Measurements from ENCODE around the gene ENPP7.

Gene ENPP7

GRCh38 chr17:79776376-79777119, 45.8 kb downstream of the ENPP7 start:
- in situ Hi-C loops (cut with MboI; ENCODE audit: low sequenced_read_pairs): no loop called here

- in situ Hi-C loops (cut with MboI; ENCODE audit: low sequenced_read_pairs): no loop called here
These were observed 46.6 kb downstream of the ENPP7 start for GRCh38 chr17:79777120-79777893.

DNA sequence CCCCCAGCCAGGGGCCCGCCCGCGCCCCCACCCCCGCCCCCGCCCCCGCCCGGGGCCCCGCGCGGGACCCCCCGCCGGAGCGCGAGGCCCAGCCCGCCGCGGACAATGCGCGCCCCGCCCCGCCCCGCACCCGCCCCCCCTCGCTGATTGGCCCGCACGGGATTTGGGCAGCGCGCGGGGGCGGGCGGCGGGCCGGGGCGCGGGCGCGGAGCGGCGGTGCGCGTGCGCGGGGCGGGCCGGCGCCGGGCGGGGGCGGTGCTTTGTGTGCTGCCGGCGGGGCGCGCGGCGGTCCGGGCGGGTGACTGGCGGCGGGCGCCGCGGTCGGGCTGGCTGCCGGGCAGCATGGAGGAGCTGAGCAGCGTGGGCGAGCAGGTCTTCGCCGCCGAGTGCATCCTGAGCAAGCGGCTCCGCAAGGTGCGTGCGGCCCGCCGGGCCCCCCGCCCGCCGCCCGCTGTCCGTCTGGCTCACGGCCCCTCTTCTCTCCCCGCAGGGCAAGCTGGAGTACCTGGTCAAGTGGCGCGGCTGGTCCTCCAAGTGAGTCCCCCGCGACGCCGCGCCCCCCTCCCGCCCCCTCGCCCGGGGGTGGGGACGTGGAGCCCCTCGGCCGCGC, 47.3 kb downstream of the ENPP7 start, which contains the start of gene CBX2:
TSS of gene CBX2 (plus strand) at position 255 of the 610 bp plus-strand sequence. CDS start at position 343, 88 bp downstream.
- in situ Hi-C loops (cut with MboI; ENCODE audit: low sequenced_read_pairs): no loop called here

- in situ Hi-C loops (cut with MboI; ENCODE audit: low sequenced_read_pairs): no loop called here
These were observed 47.9 kb downstream of the ENPP7 start for GRCh38 chr17:79778504-79779083.

- in situ Hi-C loops (cut with MboI; ENCODE audit: low sequenced_read_pairs): no loop called here
These were observed 48.4 kb downstream of the ENPP7 start for GRCh38 chr17:79779084-79779529.

GRCh38 chr17:79779661-79780365, 49.1 kb downstream of the ENPP7 start:
- in situ Hi-C loops (cut with MboI; ENCODE audit: low sequenced_read_pairs): no loop called here

GRCh38 chr17:79781012-79781650, 50.4 kb downstream of the ENPP7 start:
- in situ Hi-C loops (cut with MboI; ENCODE audit: low sequenced_read_pairs): no loop called here

DNA sequence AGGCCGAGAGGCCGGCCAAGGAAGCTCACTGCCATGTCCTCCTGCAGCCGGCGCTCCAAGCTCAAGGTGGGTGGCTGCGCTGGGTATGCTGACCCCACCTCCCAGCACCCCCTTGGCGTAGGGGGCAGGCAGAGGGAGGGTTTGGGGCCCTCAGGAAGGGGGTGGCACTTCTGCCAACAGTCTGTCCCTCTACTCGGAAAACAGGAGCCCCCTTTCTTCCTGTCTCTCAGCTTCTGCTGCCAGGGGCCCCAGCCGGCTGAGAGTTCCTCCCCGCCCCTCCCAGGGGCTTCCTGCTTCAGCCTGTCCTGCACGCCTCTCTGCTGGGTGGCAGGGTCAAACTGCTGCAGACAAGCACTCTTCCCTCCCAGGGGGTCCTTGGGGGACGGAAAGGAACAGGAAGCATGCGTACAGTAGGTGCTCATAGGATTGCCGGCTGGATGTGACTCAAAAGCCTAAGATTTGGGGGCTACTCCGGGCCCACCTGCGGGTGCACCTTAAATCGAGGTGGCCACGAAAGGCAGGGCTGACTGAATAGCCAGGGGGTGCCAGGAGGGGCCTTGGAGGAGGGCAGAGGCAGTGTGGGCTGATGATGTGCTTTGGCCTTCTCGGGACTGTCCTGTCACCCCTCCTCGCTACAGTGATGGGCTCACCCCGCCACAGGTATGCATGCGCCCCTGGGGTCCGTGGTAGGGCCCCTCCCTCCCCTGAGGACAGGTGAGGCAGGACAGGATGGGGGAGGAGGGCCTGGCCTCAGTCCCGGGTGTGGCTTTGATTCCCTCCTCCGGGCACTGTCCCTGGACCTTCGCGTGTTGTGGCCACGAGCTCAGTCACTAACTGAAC, 51.2 kb downstream of the ENPP7 start:
- in situ Hi-C loops (cut with MboI; ENCODE audit: low sequenced_read_pairs): no loop called here

- in situ Hi-C loops (cut with MboI; ENCODE audit: low sequenced_read_pairs): no loop called here
These were observed 53.1 kb downstream of the ENPP7 start for GRCh38 chr17:79783891-79784290.

- in situ Hi-C loops (cut with MboI; ENCODE audit: low sequenced_read_pairs): no loop called here
These were observed 53.7 kb downstream of the ENPP7 start for GRCh38 chr17:79784353-79785016.

DNA sequence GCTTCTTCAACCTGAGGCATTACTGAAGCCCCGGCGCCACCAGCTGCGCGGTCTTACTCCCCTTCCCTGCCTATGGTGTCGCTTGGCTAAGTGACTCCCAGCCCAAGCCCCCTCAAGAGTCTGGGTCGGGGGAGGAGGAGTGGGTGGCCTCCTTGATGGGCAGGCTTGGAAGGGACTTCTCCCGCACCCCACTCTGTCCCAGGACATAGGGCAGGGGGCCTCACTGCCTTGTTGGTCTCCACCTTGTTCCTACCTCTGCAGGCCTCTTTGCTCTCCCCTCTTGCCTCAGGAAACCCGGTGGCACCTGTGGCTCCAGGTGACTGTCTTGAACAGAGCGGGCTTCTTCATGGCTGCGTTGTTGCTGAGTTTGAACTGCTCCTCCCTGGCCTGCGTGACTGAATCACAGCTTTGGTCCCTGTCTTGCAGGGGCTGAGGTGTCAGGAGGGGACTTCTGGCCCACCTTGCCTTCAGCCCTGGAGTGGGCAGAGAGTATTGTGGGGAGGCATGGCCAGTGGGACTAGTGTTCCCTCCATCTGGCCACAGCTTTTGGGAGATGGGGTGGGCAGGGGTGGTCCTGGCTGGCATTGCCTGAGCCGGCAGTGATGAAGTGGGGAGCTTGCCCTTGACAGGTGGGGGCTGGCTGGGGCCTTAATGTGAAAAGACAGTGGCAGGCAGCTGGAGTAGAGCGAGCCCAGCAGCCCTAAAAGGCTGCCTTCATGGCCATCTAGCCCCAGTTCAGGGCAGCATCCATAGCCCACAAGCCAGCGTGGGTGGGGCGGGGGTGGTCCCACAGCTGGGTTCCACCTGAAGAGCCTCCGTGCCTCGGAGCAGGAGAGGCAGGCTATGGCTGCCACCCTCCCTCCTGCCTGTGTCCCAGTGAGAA, 54.5 kb downstream of the ENPP7 start:
- in situ Hi-C loops (cut with MboI; ENCODE audit: low sequenced_read_pairs): no loop called here

DNA sequence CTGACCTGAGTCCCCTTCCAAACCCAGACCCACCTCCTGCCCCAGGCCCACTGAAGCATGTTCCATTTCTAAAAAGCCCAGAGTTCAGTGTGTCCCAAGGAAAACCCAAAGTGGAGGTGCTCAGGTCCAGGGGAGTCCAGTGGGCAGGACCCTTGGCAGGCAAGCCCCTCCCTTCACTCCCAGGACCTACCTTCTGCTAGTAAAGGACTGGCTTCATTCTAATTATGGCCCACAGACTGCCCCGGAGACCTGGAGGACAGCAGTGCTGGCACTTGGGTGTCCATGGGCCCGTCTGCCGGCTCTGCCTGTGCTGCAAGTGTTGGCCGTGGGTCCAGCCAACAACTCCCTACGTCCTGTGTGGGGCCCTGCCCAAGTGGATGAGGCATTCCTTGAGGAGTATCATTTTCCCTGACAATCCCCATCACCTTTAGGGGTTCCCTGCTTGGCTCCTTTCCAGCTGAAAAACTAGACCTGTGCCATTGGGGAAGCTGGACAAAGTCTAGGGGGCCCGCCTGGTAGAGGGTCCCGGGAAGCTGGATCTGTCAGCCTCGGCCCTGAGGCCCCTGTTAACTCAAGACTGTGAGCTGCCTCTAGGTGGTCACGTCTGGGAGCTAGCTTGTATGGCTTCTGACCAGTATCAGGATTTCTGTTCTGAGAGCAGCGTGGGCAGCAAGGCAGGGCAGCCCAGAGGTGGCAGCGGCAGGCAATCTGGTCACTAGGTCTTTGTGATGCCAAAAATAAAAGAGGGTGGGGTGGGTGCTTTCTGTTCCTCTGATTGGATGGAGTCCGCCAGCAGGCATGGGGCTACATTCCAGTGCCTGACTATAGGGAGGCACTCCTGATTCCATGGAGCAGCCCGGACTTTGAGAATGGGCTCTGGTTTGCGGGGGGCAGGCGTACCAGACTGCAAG, 55.4 kb downstream of the ENPP7 start:
- in situ Hi-C loops (cut with MboI; ENCODE audit: low sequenced_read_pairs): no loop called here

- in situ Hi-C loops (cut with MboI; ENCODE audit: low sequenced_read_pairs): no loop called here
These were observed 56.3 kb downstream of the ENPP7 start for GRCh38 chr17:79786930-79787643.

DNA sequence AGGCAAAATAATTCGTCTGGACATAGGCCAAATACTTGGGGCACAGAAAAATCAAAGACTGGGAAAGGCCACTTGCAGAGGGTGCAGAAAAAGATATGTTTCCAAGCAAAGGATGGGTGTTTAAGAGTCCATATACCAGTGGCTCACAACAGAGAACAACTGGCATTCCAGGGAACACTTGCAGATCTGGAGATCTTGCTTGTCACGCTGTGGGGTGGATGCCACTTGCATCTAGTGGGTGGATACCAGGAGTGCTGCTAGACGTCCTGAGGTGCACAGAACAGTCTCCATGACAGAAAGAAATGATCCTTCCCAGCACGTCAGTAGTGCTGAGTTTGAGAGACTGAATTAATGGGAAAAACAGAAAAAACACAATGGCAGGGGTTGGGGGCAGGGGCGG, 57.7 kb downstream of the ENPP7 start:
- in situ Hi-C loops (cut with MboI; ENCODE audit: low sequenced_read_pairs): no loop called here

- in situ Hi-C loops (cut with MboI; ENCODE audit: low sequenced_read_pairs): no loop called here
These were observed 58.5 kb downstream of the ENPP7 start for GRCh38 chr17:79788989-79789942.
